ENCODE results near the gene MAPT. TPM values are rescaled to one million over a fixed set of nuclear protein-coding genes. Genes with fewer than 3 reads are reported as not detected.
"Not testable (repeated sequence)": the region's sequence is repeated elsewhere in the genome, so short reads cannot be mapped to it uniquely, and the experiment has no call there.

MAPT gene
- total and polyA plus RNA-seq, 7 experiments from 2014 or later, result 0.12 to 1.3 (median 0.80) TPM

GRCh38 chr17:46023366-46023765, 129.0 kb downstream of the MAPT start:
- CTCF ChIA-PET; intact Hi-C loops (cut with micrococcal nuclease); H3K27me3 Mint-ChIP-seq; POLR2A ChIA-PET; DNase-seq; H3K4me3 Mint-ChIP-seq; H3K9me3 ChIP-seq (ENCODE audit: control insufficient read depth in 2 of 3, low read length in 3 of 3); H3K9me3 Mint-ChIP-seq; H3K27me3 ChIP-seq (ENCODE audit: control insufficient read depth in 2 of 2, insufficient read depth in 2 of 2, low read length in 2 of 2); H3K4me3 ChIP-seq (ENCODE audit: low read length); H3K27ac ChIP-seq (ENCODE audit: low read depth, low read length); ATAC-seq: not testable (repeated sequence)
- Mint-ChIP-seq H3K36me3 (peaks cover 0 to 12% (median 3%) of the 10 kb centered on the region in 5 donors), H3K4me1 (peaks cover 9 to 39% (median 15%) of the 10 kb centered on the region in 7 donors), H3K27ac (peak overlapping the region in 5 of 9 donors; percentile 28 to 70 (median 34))
- peaks cover 0 to 24% (median 4%) of the 10 kb centered on the region in 3 experiments for H3K36me3 ChIP-seq (ENCODE audit: control insufficient read depth in 2 of 3, insufficient read depth in 3 of 3, low read length in 3 of 3)
- peaks cover 17 to 28% of the 10 kb centered on the region in 2 donors for H3K4me1 ChIP-seq (ENCODE audit: control insufficient read depth in 2 of 2, insufficient read depth in 2 of 2, low read length in 2 of 2)

- H3K4me1 ChIP-seq (ENCODE audit: control insufficient read depth in 2 of 2, insufficient read depth in 2 of 2, low read length in 2 of 2), result peaks cover 15 to 24% of the 10 kb centered on the region in 2 donors
- Mint-ChIP-seq H3K27ac (peak overlapping the region in 2 of 9 donors; percentile 9 to 65), H3K27me3 (no peaks in the 10 kb centered on the region), H3K9me3 (peaks cover 0 to 8% (median 0%) of the 10 kb centered on the region in 11 donors), H3K4me3 (no peak overlapping the region), H3K36me3 (peaks cover 0 to 12% (median 3%) of the 10 kb centered on the region in 5 donors), H3K4me1 (peaks cover 7 to 37% (median 13%) of the 10 kb centered on the region in 7 donors)
- ChIA-PET CTCF (no interaction called here), POLR2A (no interaction called here)
- ATAC-seq, result no peak
- H3K4me3 ChIP-seq (ENCODE audit: low read length), result no peak overlapping the region
- peaks cover 0 to 29% (median 6%) of the 10 kb centered on the region in 3 experiments for H3K36me3 ChIP-seq (ENCODE audit: control insufficient read depth in 2 of 3, insufficient read depth in 3 of 3, low read length in 3 of 3)
- H3K27me3 ChIP-seq (ENCODE audit: control insufficient read depth in 2 of 2, insufficient read depth in 2 of 2, low read length in 2 of 2), result no peaks in the 10 kb centered on the region
- no peaks in the 10 kb centered on the region for H3K9me3 ChIP-seq (ENCODE audit: control insufficient read depth in 2 of 3, low read length in 3 of 3)
- DNase-seq, result no peak
- intact Hi-C loops (cut with micrococcal nuclease), result no loop called here
- no peak overlapping the region for H3K27ac ChIP-seq (ENCODE audit: low read depth, low read length)
These were observed 129.5 kb downstream of the MAPT start for GRCh38 chr17:46023783-46024388.

- intact Hi-C loops (cut with micrococcal nuclease), result no loop called here
- ATAC-seq, result no peak
- Mint-ChIP-seq H3K36me3 (peaks cover 0 to 15% (median 6%) of the 10 kb centered on the region in 5 donors), H3K4me3 (no peak overlapping the region), H3K4me1 (peaks cover 7 to 40% (median 17%) of the 10 kb centered on the region in 7 donors), H3K9me3 (peaks cover 0 to 8% (median 0%) of the 10 kb centered on the region in 11 donors), H3K27ac (peak overlapping the region in 3 of 9 donors; percentile 44 to 65 (median 62)), H3K27me3 (no peaks in the 10 kb centered on the region)
- peaks cover 0 to 36% (median 11%) of the 10 kb centered on the region in 3 experiments for H3K36me3 ChIP-seq (ENCODE audit: control insufficient read depth in 2 of 3, insufficient read depth in 3 of 3, low read length in 3 of 3)
- DNase-seq, result no peak
- H3K27ac ChIP-seq (ENCODE audit: low read depth, low read length), result no peak overlapping the region
- POLR2A ChIA-PET, result no interaction called here
- no peak overlapping the region for H3K4me3 ChIP-seq (ENCODE audit: low read length)
- no peaks in the 10 kb centered on the region for H3K9me3 ChIP-seq (ENCODE audit: control insufficient read depth in 2 of 3, low read length in 3 of 3)
- peaks cover 11 to 18% of the 10 kb centered on the region in 2 donors for H3K4me1 ChIP-seq (ENCODE audit: control insufficient read depth in 2 of 2, insufficient read depth in 2 of 2, low read length in 2 of 2)
- CTCF ChIA-PET, result no interaction called here
- no peaks in the 10 kb centered on the region for H3K27me3 ChIP-seq (ENCODE audit: control insufficient read depth in 2 of 2, insufficient read depth in 2 of 2, low read length in 2 of 2)
These were observed 130.2 kb downstream of the MAPT start for GRCh38 chr17:46024590-46024989.

GRCh38 chr17:46025060-46025459, 130.7 kb downstream of the MAPT start:
- peaks cover 11 to 14% of the 10 kb centered on the region in 2 donors for H3K4me1 ChIP-seq (ENCODE audit: control insufficient read depth in 2 of 2, insufficient read depth in 2 of 2, low read length in 2 of 2)
- CTCF ChIA-PET, result no interaction called here

GRCh38 chr17:46025510-46026165, 131.3 kb downstream of the MAPT start:
- DNase-seq (no peak), ATAC-seq (no peak)
- Mint-ChIP-seq H3K27ac (peak overlapping the region in 5 of 9 donors; percentile 14 to 71 (median 62)), H3K4me3 (no peak overlapping the region), H3K36me3 (peaks cover 6 to 16% (median 13%) of the 10 kb centered on the region in 5 donors), H3K9me3 (peaks cover 0 to 9% (median 0%) of the 10 kb centered on the region in 11 donors), H3K4me1 (peaks cover 6 to 32% (median 15%) of the 10 kb centered on the region in 7 donors), H3K27me3 (no peaks in the 10 kb centered on the region)
- H3K9me3 ChIP-seq (ENCODE audit: control insufficient read depth in 2 of 3, low read length in 3 of 3), result no peaks in the 10 kb centered on the region
- peaks cover 0 to 43% (median 11%) of the 10 kb centered on the region in 3 experiments for H3K36me3 ChIP-seq (ENCODE audit: control insufficient read depth in 2 of 3, insufficient read depth in 3 of 3, low read length in 3 of 3)
- H3K4me1 ChIP-seq (ENCODE audit: control insufficient read depth in 2 of 2, insufficient read depth in 2 of 2, low read length in 2 of 2), result peaks cover 6 to 8% of the 10 kb centered on the region in 2 donors
- ChIA-PET POLR2A (no interaction called here), CTCF (interaction anchor here (0.7 kb wide), 1 partner anchor 15 kb away, joined by 4 read pairs; no protein-coding TSS in a partner anchor)
- no peak overlapping the region for H3K4me3 ChIP-seq (ENCODE audit: low read length)
- no peaks in the 10 kb centered on the region for H3K27me3 ChIP-seq (ENCODE audit: control insufficient read depth in 2 of 2, insufficient read depth in 2 of 2, low read length in 2 of 2)
- H3K27ac ChIP-seq (ENCODE audit: low read depth, low read length), result no peak overlapping the region
- intact Hi-C loops (cut with micrococcal nuclease), result no loop called here

More at GRCh38 chr17:46025060-46025459, 130.7 kb downstream of the MAPT start:
- DNase-seq (no peak), ATAC-seq (no peak)
- H3K27ac Mint-ChIP-seq, result peak overlapping the region in 5 of 9 donors; percentile 8 to 65 (median 44)
- POLR2A ChIA-PET, result no interaction called here
- H3K4me1 Mint-ChIP-seq, result peaks cover 7 to 38% (median 17%) of the 10 kb centered on the region in 7 donors
- no peaks in the 10 kb centered on the region for H3K9me3 ChIP-seq (ENCODE audit: control insufficient read depth in 2 of 3, low read length in 3 of 3)
- H3K9me3 Mint-ChIP-seq, result peaks cover 0 to 8% (median 0%) of the 10 kb centered on the region in 11 donors
- no peak overlapping the region for H3K4me3 ChIP-seq (ENCODE audit: low read length)
- peaks cover 0 to 15% (median 7%) of the 10 kb centered on the region in 5 donors for H3K36me3 Mint-ChIP-seq
- no peaks in the 10 kb centered on the region for H3K27me3 ChIP-seq (ENCODE audit: control insufficient read depth in 2 of 2, insufficient read depth in 2 of 2, low read length in 2 of 2)
- no peaks in the 10 kb centered on the region for H3K27me3 Mint-ChIP-seq
- no peak overlapping the region for H3K27ac ChIP-seq (ENCODE audit: low read depth, low read length)
- H3K36me3 ChIP-seq (ENCODE audit: control insufficient read depth in 2 of 3, insufficient read depth in 3 of 3, low read length in 3 of 3), result peaks cover 0 to 37% (median 11%) of the 10 kb centered on the region in 3 experiments
- no peak overlapping the region for H3K4me3 Mint-ChIP-seq
- intact Hi-C loops (cut with micrococcal nuclease), result no loop called here

GRCh38 chr17:46026166-46027047, 132.1 kb downstream of the MAPT start:
- Histone ChIP-seq H3K27me3 (ENCODE audit: control insufficient read depth in 2 of 2, insufficient read depth in 2 of 2, low read length in 2 of 2) (no peaks in the 10 kb centered on the region), H3K36me3 (ENCODE audit: control insufficient read depth in 2 of 3, insufficient read depth in 3 of 3, low read length in 3 of 3) (peaks cover 0 to 50% (median 11%) of the 10 kb centered on the region in 3 experiments), H3K27ac (ENCODE audit: low read depth, low read length) (peak overlapping the region; percentile 20), H3K4me3 (ENCODE audit: low read length) (no peak overlapping the region), H3K9me3 (ENCODE audit: control insufficient read depth in 2 of 3, low read length in 3 of 3) (no peaks in the 10 kb centered on the region), H3K4me1 (ENCODE audit: control insufficient read depth in 2 of 2, insufficient read depth in 2 of 2, low read length in 2 of 2) (peaks cover 0 to under 1% of the 10 kb centered on the region in 2 donors)
- ChIA-PET CTCF (interaction anchor here (0.7 kb wide), 1 partner anchor 15 kb away, joined by 4 read pairs; no protein-coding TSS in a partner anchor), POLR2A (no interaction called here)
- Mint-ChIP-seq H3K27ac (peak overlapping the region in 4 of 9 donors; percentile 16 to 81 (median 51)), H3K36me3 (peaks cover 12 to 22% (median 18%) of the 10 kb centered on the region in 5 donors), H3K9me3 (peaks cover 0 to 9% (median 0%) of the 10 kb centered on the region in 11 donors), H3K27me3 (no peaks in the 10 kb centered on the region), H3K4me1 (peaks cover 6 to 31% (median 15%) of the 10 kb centered on the region in 7 donors), H3K4me3 (no peak overlapping the region)
- DNase-seq, result no peak
- ATAC-seq, result peak; percentile 33
- intact Hi-C loops (cut with micrococcal nuclease), result no loop called here

Data from naive thymus-derived CD4-positive, alpha-beta T cell (primary cell).